Activated T-cell treated with anti-CD3 and anti-CD28 coated beads for 1 hour (primary cell): Measurements from ENCODE around the gene COLQ.

Source experiments
- DNase-seq: peaks from one replicate; pipeline ENCODE4 v3.0.0-alpha.2; 2020; ENCODE audit warnings: low read depth

Gene COLQ

GRCh38 chr3:15520185-15520584, 1.3 kb downstream of the COLQ start:
- no peak for DNase-seq

- DNase-seq = no peak
Measured at GRCh38 chr3:15519096-15519495, 2.4 kb downstream of the COLQ start.

GRCh38 chr3:15514663-15515340, 6.7 kb downstream of the COLQ start:
- DNase-seq = no peak

GRCh38 chr3:15513810-15514662, 7.5 kb downstream of the COLQ start:
- DNase-seq = no peak

GRCh38 chr3:15513116-15513515, 8.4 kb downstream of the COLQ start:
- no peak for DNase-seq

GRCh38 chr3:15512166-15512565, 9.3 kb downstream of the COLQ start:
- DNase-seq = no peak

- no peak for DNase-seq
Measured at GRCh38 chr3:15511156-15511555, 10.3 kb downstream of the COLQ start.

- no peak for DNase-seq
Measured at GRCh38 chr3:15510493-15510892, 11.0 kb downstream of the COLQ start.

- DNase-seq = no peak
Measured at GRCh38 chr3:15506571-15506970, 14.9 kb downstream of the COLQ start.

- no peak for DNase-seq
Measured at GRCh38 chr3:15505479-15506165, 15.9 kb downstream of the COLQ start.

GRCh38 chr3:15502616-15503015, 18.9 kb downstream of the COLQ start:
- DNase-seq = no peak

- no peak for DNase-seq
Measured at GRCh38 chr3:15501126-15501525, 20.4 kb downstream of the COLQ start.

GRCh38 chr3:15500107-15500724, 21.3 kb downstream of the COLQ start:
- no peak for DNase-seq

GRCh38 chr3:15499536-15499935, 22.0 kb downstream of the COLQ start:
- no peak for DNase-seq

- DNase-seq = no peak
Measured at GRCh38 chr3:15498431-15499214, 22.9 kb downstream of the COLQ start.

- no peak for DNase-seq
Measured at GRCh38 chr3:15497964-15498363, 23.5 kb downstream of the COLQ start.

- DNase-seq = no peak
Measured at GRCh38 chr3:15496341-15496664, 25.2 kb downstream of the COLQ start.

- DNase-seq = no peak
Measured at GRCh38 chr3:15495461-15496340, 25.8 kb downstream of the COLQ start.

- DNase-seq = no peak
Measured at GRCh38 chr3:15493436-15493835, 28.1 kb downstream of the COLQ start.

- DNase-seq = no peak
Measured at GRCh38 chr3:15492847-15493360, 28.6 kb downstream of the COLQ start.

- DNase-seq = no peak
Measured at GRCh38 chr3:15491143-15491542, 30.4 kb downstream of the COLQ start.
